Naive thymus-derived CD4-positive, alpha-beta T cell (primary cell): Measurements from ENCODE around the gene EXOC2. TPM values are rescaled to one million over a fixed set of nuclear protein-coding genes. Genes with fewer than 3 reads are reported as not detected.

Source experiments
- ATAC-seq: fragments of 150-1000 bp; cut with Tn5 transposase; 2 replicates; pipeline ENCODE4 v1.10.0; 2021; ENCODE audit warnings: mild to moderate bottlenecking, moderate library complexity
- CTCF ChIA-PET: fragments of 350-600 bp; sonication (Branson Sonifier 250); formaldehyde crosslinking; loops from one replicate; lab custom pipeline; 2021; ENCODE audit warnings: antibody characterized with exemption; lab: Charles Lee
- POLR2A ChIA-PET: fragments of 350-600 bp; sonication (Branson Sonifier 250); formaldehyde crosslinking; loops from one replicate; lab custom pipeline; 2021; ENCODE audit warnings: antibody characterized with exemption, inconsistent platforms; lab: Charles Lee
- DNase-seq, 9 donors: peaks; one replicate each; pipeline versions ENCODE4 v3.0.0 to v3.0.0-alpha.2; 2020 to 2022; ENCODE audit warnings: mixed read lengths in 1 of 9
- H3K27ac ChIP-seq: one replicate; pipeline ENCODE4 v1.7.0; 2013; ENCODE audit warnings: mild to moderate bottlenecking, low read depth, low read length, moderate library complexity
- H3K27me3 ChIP-seq, 2 donors: one replicate each; pipeline ENCODE4 v1.7.0; 2013; ENCODE audit warnings: low read length in 2 of 2, mild to moderate bottlenecking in 2 of 2, moderate library complexity in 2 of 2; ENCODE audit not compliant: control insufficient read depth in 2 of 2, insufficient read depth in 2 of 2
- H3K36me3 ChIP-seq, 3 experiments: 1 replicate in 2 of 3; 2 replicates in 1 of 3; pipeline ENCODE4 v1.7.0; 2013; ENCODE audit warnings: low read length in 3 of 3, mild to moderate bottlenecking in 3 of 3, moderate library complexity in 1 of 3; ENCODE audit not compliant: insufficient read depth in 3 of 3, control insufficient read depth in 2 of 3
- H3K4me1 ChIP-seq, 2 donors: one replicate each; pipeline ENCODE4 v1.7.0; 2013; ENCODE audit warnings: low read length in 2 of 2, mild to moderate bottlenecking in 2 of 2, moderate library complexity in 1 of 2; ENCODE audit not compliant: control insufficient read depth in 2 of 2, insufficient read depth in 2 of 2
- H3K4me3 ChIP-seq: 2 replicates; pipeline ENCODE4 v1.7.0; 2013; ENCODE audit warnings: mild to moderate bottlenecking, low read length
- H3K9me3 ChIP-seq, 3 experiments: 1 replicate in 2 of 3; 2 replicates in 1 of 3; pipeline ENCODE4 v1.7.0; 2013; ENCODE audit warnings: low read length in 3 of 3; ENCODE audit not compliant: control insufficient read depth in 2 of 3
- H3K27ac Mint-ChIP-seq, 9 donors: one replicate each; pipeline ENCODE4 v1.8.0; 2020 to 2022; ENCODE audit warnings: mixed read lengths in 9 of 9, mild to moderate bottlenecking in 8 of 9, moderate library complexity in 5 of 9, inconsistent platforms in 2 of 9
- H3K27me3 Mint-ChIP-seq, 5 donors: one replicate each; pipeline ENCODE4 v1.8.0; 2021 to 2022; ENCODE audit warnings: mixed read lengths in 5 of 5, mild to moderate bottlenecking in 1 of 5
- H3K36me3 Mint-ChIP-seq, 5 donors: one replicate each; pipeline ENCODE4 v1.8.0; 2020 to 2022; ENCODE audit warnings: mixed read lengths in 5 of 5, mild to moderate bottlenecking in 3 of 5, inconsistent platforms in 1 of 5
- H3K4me1 Mint-ChIP-seq, 7 donors: one replicate each; pipeline ENCODE4 v1.8.0; 2020 to 2022; ENCODE audit warnings: mixed read lengths in 7 of 7, mild to moderate bottlenecking in 3 of 7, inconsistent platforms in 1 of 7
- H3K4me3 Mint-ChIP-seq, 10 donors: one replicate each; pipeline ENCODE4 v1.8.0; 2020 to 2022; ENCODE audit warnings: mild to moderate bottlenecking in 10 of 10, mixed read lengths in 10 of 10, moderate library complexity in 6 of 10, inconsistent platforms in 2 of 10
- H3K9me3 Mint-ChIP-seq, 11 donors: one replicate each; pipeline ENCODE4 v1.8.0; 2020 to 2022; ENCODE audit warnings: mixed read lengths in 11 of 11, mild to moderate bottlenecking in 4 of 11, inconsistent platforms in 1 of 11, moderate library complexity in 1 of 11
- intact Hi-C, 2 donors: fragments of 100-400 bp; cut with micrococcal nuclease; formaldehyde crosslinking; loops; one replicate each; pipeline ENCODE4 v1.15.1; 2023
- polyA plus RNA-seq, 2 donors: library from polyadenylated mRNA; unstranded; fragments of 300-500 nt; fragmentation: Illumina TruSeq; gene quantifications; one replicate each; pipeline ENCODE4 v1.2.3, GENCODE V29; 2021
- total RNA-seq, 6 experiments: library from RNA in 5 of 6; stranded (reverse) in 5 of 6; gene quantifications; 1 replicate in 5 of 6; 2 replicates in 1 of 6; pipeline ENCODE4 v1.2.3 and lab custom pipeline; 2021 to 2026

EXOC2 gene
- total and polyA plus RNA-seq, 7 experiments from 2014 or later, result 26.7 to 45.4 (median 38.8) TPM

DNA sequence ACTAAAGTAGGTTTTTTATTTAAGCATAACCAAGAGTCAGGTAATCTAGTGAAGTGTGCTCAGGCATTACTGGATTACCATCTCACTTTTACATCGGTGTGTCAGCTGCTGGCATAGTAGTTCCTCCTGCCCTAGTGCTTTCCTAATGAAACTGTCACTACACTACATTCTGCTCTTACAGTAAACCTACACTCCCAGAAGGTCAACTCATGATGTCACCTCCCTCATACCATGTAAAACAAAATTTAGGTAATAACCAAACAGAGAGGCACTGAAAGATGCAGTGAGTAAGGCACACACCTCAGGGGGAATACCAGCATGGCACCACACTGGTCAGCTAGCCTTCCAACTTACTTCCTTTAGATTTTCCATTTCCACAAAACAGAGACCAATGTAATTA, 59.3 kb downstream of the EXOC2 start:
- Mint-ChIP-seq H3K4me1 (peaks cover 5 to 16% (median 11%) of the 10 kb centered on the region in 7 donors), H3K9me3 (no peaks in the 10 kb centered on the region), H3K4me3 (no peak overlapping the region), H3K36me3 (peaks cover 6 to 58% (median 25%) of the 10 kb centered on the region in 5 donors), H3K27ac (no peak overlapping the region), H3K27me3 (no peaks in the 10 kb centered on the region)
- H3K27me3 ChIP-seq, result no peaks in the 10 kb centered on the region
- no peak overlapping the region for H3K27ac ChIP-seq
- ATAC-seq (no peak), DNase-seq (no peak)
- POLR2A ChIA-PET, result no interaction called here
- intact Hi-C loops, result no loop called here
- H3K4me1 ChIP-seq, result no peaks in the 10 kb centered on the region
- peaks cover 0 to 39% (median 0%) of the 10 kb centered on the region in 3 experiments for H3K36me3 ChIP-seq
- CTCF ChIA-PET, result no interaction called here
- H3K4me3 ChIP-seq, result no peak overlapping the region
- H3K9me3 ChIP-seq, result no peaks in the 10 kb centered on the region

DNA sequence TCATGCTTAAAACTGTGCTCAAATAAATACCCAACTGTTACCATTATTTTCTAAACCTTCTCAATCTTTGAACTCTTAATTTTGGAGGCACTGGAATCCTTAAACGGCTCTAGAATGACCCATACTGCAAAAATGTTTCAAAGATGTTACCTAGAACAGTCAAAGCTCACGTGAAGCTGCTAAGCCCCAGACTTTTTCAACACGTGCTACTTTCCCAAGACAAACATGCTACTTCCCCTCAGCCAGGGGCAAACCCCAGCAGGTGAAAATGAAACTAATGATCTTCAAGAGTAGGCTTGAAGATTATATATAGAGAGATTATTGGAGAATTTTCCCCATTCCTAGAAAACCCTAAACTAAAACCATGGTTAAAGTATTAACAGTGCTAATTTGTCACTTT, 64.2 kb downstream of the EXOC2 start:
- H3K27ac Mint-ChIP-seq, result peak overlapping the region in 6 of 9 donors; percentile 2 to 61 (median 42)
- no peak for ATAC-seq
- H3K36me3 ChIP-seq, result peaks cover 3 to 15% (median 5%) of the 10 kb centered on the region in 3 experiments
- DNase-seq, result no peak
- no peaks in the 10 kb centered on the region for H3K27me3 ChIP-seq
- no peaks in the 10 kb centered on the region for H3K4me1 ChIP-seq
- no peak overlapping the region for H3K4me3 Mint-ChIP-seq
- ChIA-PET CTCF (no interaction called here), POLR2A (no interaction called here)
- peaks cover 3 to 42% (median 21%) of the 10 kb centered on the region in 5 donors for H3K36me3 Mint-ChIP-seq
- no peak overlapping the region for H3K27ac ChIP-seq
- no peak overlapping the region for H3K4me3 ChIP-seq
- peaks cover 5 to 20% (median 11%) of the 10 kb centered on the region in 7 donors for H3K4me1 Mint-ChIP-seq
- no peaks in the 10 kb centered on the region for H3K9me3 Mint-ChIP-seq
- intact Hi-C loops, result no loop called here
- no peaks in the 10 kb centered on the region for H3K27me3 Mint-ChIP-seq
- no peaks in the 10 kb centered on the region for H3K9me3 ChIP-seq

DNA sequence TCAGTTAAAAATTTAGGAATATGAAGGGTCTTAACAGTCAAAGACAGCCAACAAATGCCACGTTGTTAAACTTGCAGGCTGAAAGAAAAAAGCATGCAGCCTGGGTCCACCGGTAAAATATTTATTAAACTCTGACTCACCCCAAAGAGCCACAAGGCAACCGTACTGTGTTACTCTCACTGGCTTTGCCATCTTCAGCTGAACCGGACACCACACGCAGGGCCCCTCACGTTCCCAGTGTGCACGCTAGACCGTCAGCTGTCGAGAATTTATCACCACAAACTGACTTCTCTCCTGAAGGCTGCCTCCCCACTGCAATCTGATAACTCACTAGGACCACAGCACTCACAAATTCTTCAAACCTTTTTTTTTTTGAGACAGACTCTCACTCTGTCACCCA, 66.7 kb downstream of the EXOC2 start:
- CTCF ChIA-PET, result interaction anchor here (0.7 kb wide), 1 partner anchor 560 kb away, joined by 3 read pairs; no protein-coding TSS in a partner anchor
- peaks cover 3 to 19% (median 5%) of the 10 kb centered on the region in 3 experiments for H3K36me3 ChIP-seq
- H3K36me3 Mint-ChIP-seq, result peaks cover 0 to 38% (median 13%) of the 10 kb centered on the region in 5 donors

DNA sequence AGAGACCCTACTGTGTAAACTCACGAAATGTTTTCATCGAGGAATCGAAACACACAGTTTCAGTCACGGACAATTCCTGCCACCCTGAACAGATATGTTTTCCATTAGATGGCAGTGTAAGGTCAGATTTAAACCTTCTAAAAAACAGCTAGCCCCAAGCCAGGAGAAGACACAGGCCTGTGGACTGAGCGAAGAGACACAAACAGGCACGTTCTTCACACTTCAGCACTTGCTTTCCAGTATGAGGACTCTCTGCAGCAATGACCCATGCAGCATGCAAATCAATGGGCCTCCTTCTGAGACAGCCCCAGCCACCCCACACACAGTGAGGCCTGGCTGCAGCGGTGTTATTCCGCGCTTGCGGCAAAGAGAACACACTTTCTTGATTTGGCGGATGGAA, 68.0 kb downstream of the EXOC2 start:
- DNase-seq, result peak in 1 of 9 donors; percentile 5
- Mint-ChIP-seq H3K27me3 (no peaks in the 10 kb centered on the region), H3K36me3 (peaks cover 0 to 36% (median 14%) of the 10 kb centered on the region in 5 donors), H3K4me1 (peaks cover 4 to 17% (median 11%) of the 10 kb centered on the region in 7 donors), H3K4me3 (no peak overlapping the region), H3K9me3 (no peaks in the 10 kb centered on the region), H3K27ac (no peak overlapping the region)
- ChIA-PET POLR2A (no interaction called here), CTCF (no interaction called here)
- Histone ChIP-seq H3K36me3 (peaks cover 3 to 19% (median 5%) of the 10 kb centered on the region in 3 experiments), H3K4me3 (no peak overlapping the region), H3K9me3 (no peaks in the 10 kb centered on the region), H3K27ac (no peak overlapping the region), H3K27me3 (no peaks in the 10 kb centered on the region), H3K4me1 (no peaks in the 10 kb centered on the region)
- intact Hi-C loops, result no loop called here
- ATAC-seq, result no peak

More for the DNA sequence above, 66.7 kb downstream of the EXOC2 start:
- Histone ChIP-seq H3K4me3 (no peak overlapping the region), H3K9me3 (no peaks in the 10 kb centered on the region), H3K27me3 (no peaks in the 10 kb centered on the region), H3K27ac (no peak overlapping the region), H3K4me1 (no peaks in the 10 kb centered on the region)
- Mint-ChIP-seq H3K4me1 (peaks cover 4 to 16% (median 8%) of the 10 kb centered on the region in 7 donors), H3K4me3 (no peak overlapping the region), H3K27ac (peak overlapping the region in 2 of 9 donors; percentile 14 to 36), H3K9me3 (no peaks in the 10 kb centered on the region), H3K27me3 (no peaks in the 10 kb centered on the region)
- DNase-seq (no peak), ATAC-seq (no peak)
- POLR2A ChIA-PET, result no interaction called here
- intact Hi-C loops, result no loop called here

DNA sequence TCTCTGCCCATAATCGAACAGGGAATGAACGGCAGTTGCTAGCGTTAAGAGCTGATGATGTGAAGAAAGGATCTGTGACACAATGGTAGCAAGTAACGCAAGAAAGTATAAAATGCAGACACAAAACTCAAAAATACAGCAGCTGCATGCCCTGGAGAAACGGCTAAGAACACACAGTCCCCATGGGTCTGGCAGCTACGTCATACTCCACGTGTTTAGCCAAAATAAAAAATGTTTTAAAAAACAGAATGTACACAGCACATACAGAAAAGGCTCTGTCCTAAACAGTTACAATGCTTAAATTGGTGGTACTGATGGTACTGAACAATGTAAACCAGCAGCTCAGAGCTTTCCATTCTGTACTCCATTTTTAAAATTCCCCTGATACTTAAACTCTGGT, 70.5 kb downstream of the EXOC2 start:
- no peaks in the 10 kb centered on the region for H3K9me3 ChIP-seq
- H3K4me3 ChIP-seq, result no peak overlapping the region
- CTCF ChIA-PET, result no interaction called here
- Mint-ChIP-seq H3K4me1 (peaks cover 0 to 11% (median 0%) of the 10 kb centered on the region in 7 donors), H3K36me3 (peaks cover 0 to 30% (median 4%) of the 10 kb centered on the region in 5 donors), H3K27ac (no peak overlapping the region), H3K4me3 (no peak overlapping the region), H3K27me3 (no peaks in the 10 kb centered on the region), H3K9me3 (no peaks in the 10 kb centered on the region)
- peaks cover 0 to 29% (median 0%) of the 10 kb centered on the region in 3 experiments for H3K36me3 ChIP-seq
- H3K27me3 ChIP-seq, result no peaks in the 10 kb centered on the region
- H3K27ac ChIP-seq, result no peak overlapping the region
- no peaks in the 10 kb centered on the region for H3K4me1 ChIP-seq
- DNase-seq (no peak), ATAC-seq (no peak)
- intact Hi-C loops, result no loop called here
- POLR2A ChIA-PET, result no interaction called here

DNA sequence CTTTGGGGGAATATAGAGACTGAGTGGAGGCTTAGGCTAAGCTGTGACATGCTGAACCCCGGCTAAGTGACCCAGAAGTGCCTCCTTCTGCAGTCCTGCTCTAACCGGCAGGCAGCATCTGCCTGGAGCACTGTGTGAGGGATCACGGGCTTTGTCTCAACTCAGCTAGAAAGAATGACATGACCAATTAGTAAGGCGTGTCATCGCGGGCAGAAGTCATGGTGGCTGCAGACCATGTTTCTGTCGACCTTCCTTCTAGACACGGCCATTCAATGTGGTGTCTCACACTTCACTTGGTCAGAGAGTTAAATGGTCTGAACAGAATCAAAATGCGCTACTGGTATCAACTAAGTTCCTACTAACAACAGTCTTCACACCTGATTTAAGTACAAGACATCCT, 71.0 kb downstream of the EXOC2 start:
- intact Hi-C loops, result no loop called here

DNA sequence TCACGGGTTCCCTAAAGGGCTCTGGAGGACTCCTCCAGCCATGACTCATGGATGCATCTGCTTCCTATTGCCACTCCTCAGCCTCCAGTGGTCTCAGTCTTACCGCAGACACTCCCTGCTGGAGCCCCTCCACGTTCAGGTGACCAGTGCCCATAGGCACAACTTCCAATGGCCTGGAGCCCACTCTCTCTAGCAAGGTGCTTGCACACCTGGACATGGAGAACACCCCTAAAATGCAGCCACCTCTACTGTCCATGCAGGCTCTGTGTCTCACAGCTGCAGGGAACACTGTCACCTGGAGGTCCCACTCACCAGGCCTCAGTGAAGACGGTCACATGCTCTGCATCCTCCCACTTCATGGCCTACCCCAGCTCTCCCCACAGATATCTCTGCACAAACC, 72.0 kb downstream of the EXOC2 start:
- Mint-ChIP-seq H3K4me3 (no peak overlapping the region), H3K27ac (peak overlapping the region in 1 of 9 donors; percentile 12), H3K9me3 (no peaks in the 10 kb centered on the region), H3K27me3 (no peaks in the 10 kb centered on the region), H3K36me3 (peaks cover 2 to 35% (median 9%) of the 10 kb centered on the region in 5 donors), H3K4me1 (peaks cover 0 to 11% (median 0%) of the 10 kb centered on the region in 7 donors)
- Histone ChIP-seq H3K27me3 (no peaks in the 10 kb centered on the region), H3K9me3 (no peaks in the 10 kb centered on the region), H3K4me1 (no peaks in the 10 kb centered on the region), H3K4me3 (no peak overlapping the region), H3K27ac (no peak overlapping the region), H3K36me3 (peaks cover 0 to 34% (median 0%) of the 10 kb centered on the region in 3 experiments)
- intact Hi-C loops, result no loop called here
- ChIA-PET CTCF (no interaction called here), POLR2A (no interaction called here)
- no peak for DNase-seq
- no peak for ATAC-seq

More for the DNA sequence above, 71.0 kb downstream of the EXOC2 start:
- Histone ChIP-seq H3K4me3 (no peak overlapping the region), H3K4me1 (no peaks in the 10 kb centered on the region), H3K27ac (no peak overlapping the region), H3K9me3 (no peaks in the 10 kb centered on the region), H3K36me3 (peaks cover 0 to 34% (median 0%) of the 10 kb centered on the region in 3 experiments), H3K27me3 (no peaks in the 10 kb centered on the region)
- Mint-ChIP-seq H3K9me3 (no peaks in the 10 kb centered on the region), H3K27ac (no peak overlapping the region), H3K4me3 (no peak overlapping the region), H3K27me3 (no peaks in the 10 kb centered on the region), H3K4me1 (peaks cover 0 to 11% (median 0%) of the 10 kb centered on the region in 7 donors), H3K36me3 (peaks cover 0 to 34% (median 7%) of the 10 kb centered on the region in 5 donors)
- ChIA-PET CTCF (no interaction called here), POLR2A (no interaction called here)
- no peak for DNase-seq
- no peak for ATAC-seq
